GM21526 (cell line): ENCODE data around the gene DAPK2.

Source experiments
- ATAC-seq: cut with Tn5 transposase; IDR thresholded peaks from one replicate; pipeline ENCODE4 v1.9.1; 2021; ENCODE audit warnings: moderate library complexity; ENCODE audit not compliant: unreplicated experiment, low FRiP score

The DAPK2 gene

GRCh38 chr15:63920504-63921175, 125.6 kb downstream of the DAPK2 start:
- no peak for ATAC-seq

DNA sequence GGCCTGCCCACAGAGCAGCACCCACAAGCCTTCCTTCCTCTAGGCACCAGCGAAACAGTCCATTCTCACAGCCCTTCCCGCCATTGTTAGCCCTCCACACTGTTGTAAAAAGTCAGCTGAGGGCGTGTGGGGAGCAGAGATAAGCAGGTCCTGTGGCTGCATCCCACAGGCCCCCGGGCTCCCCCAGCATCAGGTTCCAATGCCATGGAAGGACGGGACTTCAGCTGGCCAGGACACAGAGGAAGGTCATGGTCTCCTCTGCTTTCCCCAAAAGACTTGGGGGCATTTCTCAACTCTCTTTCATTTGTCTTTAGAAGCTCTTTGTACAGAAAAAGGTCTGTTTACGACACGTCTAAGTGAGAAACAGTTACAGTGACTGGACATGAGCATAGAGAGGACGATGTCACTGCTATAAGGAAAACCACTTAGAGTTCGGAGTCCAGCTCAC, 127.4 kb downstream of the DAPK2 start:
- ATAC-seq, result no peak

- no peak for ATAC-seq
These were observed 128.0 kb downstream of the DAPK2 start for GRCh38 chr15:63918317-63918672.

GRCh38 chr15:63917588-63918316, 128.5 kb downstream of the DAPK2 start:
- ATAC-seq, result no peak

DNA sequence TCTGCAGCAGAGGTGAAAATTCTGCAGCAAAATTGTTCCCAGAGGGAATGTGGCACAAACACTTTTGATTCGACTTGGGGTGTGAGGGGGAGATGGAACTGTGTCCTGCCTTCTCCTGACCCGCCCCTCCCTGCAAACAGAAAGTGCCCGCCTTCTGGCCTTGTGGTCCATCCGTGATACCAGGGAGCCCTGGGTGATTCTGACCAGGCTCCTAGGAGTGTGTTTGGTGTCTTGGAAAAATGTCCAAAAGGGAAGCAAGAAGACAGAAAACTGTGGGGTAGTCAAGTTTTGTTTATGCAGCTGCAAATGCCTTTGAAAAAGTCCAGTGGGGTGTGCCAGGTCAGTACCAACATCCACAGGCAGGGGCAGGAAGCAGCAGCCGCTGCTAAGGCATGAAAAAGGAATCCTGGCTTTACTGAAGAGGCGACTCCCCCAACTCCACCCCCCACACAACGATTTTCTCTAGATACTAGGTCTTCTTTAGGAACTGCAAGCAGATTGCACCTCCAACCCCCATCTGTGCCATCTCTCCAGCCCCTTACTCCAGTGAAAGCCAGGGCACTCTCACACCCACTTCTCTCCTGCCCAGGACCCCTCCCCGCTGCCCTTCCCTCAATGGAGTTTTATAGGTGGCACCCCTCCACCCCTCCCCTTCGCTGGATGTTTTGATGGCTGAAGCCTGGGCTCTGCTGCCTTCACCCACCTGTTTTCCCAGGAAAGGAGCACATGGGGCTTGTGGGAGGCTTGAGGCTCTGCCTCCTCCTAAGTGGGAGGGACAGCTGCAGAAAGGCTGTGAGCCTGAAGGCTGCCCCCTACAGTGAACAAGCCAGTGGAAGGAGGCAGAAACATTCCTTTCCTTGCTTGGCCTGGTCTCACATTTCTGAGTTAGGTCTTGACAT, 130.2 kb downstream of the DAPK2 start:
- ATAC-seq, result no peak

- ATAC-seq, result no peak
These were observed 130.9 kb downstream of the DAPK2 start for GRCh38 chr15:63915209-63915872.

DNA sequence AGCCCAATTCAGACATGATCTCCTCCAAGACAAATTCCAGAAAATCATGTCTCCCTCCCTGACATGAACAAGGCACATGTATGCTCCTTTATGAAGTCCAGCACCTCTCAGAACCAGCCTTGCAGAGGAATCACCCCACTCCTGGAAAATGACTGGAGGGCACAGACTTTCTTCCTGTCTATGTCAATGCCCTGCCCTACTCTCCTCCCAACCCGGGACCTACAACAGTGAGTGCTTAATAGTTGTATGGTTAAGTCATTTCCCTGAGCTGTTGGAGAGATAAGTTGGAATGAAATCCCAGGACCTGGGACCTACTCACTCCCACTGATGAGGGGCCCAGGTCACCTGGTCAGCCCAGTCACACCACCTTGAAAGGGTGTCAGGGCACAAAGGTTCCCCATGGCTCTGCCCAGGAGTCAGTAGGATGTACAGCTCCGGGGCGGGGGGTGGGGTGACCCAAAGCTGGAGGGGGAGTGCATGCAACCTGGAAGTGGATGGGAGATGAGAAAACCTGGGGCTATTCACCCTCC, 132.4 kb downstream of the DAPK2 start:
- ATAC-seq, result no peak

GRCh38 chr15:63913336-63913735, 132.9 kb downstream of the DAPK2 start:
- no peak for ATAC-seq

DNA sequence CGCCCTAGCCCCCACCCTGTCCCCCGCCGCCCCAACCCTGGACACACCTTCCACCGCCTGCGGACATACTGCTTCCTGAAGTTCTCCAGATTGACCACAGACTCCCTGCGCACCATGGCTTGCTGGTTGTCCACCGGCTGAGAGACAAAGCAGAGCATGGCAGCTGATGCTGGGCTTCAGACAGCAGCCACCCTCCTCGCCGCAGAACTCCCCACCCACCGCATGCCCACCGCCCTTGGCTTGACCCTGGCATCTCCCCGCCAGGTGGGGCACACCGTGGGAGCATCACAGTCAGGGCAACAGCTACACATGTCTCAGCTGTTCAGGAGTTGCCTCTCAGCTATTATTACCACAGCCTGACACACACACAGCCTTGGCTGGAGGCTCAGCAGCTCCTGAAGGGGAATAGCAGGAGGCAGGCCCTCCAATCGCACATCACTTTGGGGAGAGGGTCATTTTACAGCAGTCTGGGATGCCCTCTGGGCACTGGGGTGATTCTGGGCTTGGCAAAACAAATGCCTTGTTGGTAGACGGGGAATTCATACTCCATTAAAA, 134.1 kb downstream of the DAPK2 start:
- ATAC-seq, result no peak

DNA sequence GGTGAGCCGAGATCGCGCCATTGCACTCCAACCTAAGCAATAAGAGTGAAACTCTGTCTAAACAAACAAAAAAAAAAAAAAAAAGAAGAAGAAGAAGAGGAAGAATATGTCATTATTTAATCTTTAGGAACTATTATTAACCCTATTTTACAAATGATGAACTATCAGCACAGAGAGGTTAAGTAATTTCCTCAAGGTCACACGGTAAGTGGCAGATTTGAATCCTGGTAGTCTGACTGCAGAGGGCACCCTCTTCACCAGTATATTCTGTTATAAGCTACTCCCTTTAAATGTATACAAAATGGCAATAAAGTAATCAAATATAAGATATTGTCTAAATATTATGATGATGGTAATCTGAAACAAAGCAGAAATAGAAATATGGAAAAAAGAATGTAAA, 135.1 kb downstream of the DAPK2 start:
- ATAC-seq, result no peak

GRCh38 chr15:63909819-63910437, 136.4 kb downstream of the DAPK2 start:
- ATAC-seq, result no peak

- ATAC-seq, result no peak
These were observed 137.3 kb downstream of the DAPK2 start for GRCh38 chr15:63908991-63909390.

GRCh38 chr15:63908281-63908680, 138.0 kb downstream of the DAPK2 start:
- no peak for ATAC-seq

- ATAC-seq, result no peak
These were observed 138.8 kb downstream of the DAPK2 start for GRCh38 chr15:63907521-63907920.

- no peak for ATAC-seq
These were observed 140.1 kb downstream of the DAPK2 start for GRCh38 chr15:63906266-63906584.

- ATAC-seq, result no peak
These were observed 140.6 kb downstream of the DAPK2 start for GRCh38 chr15:63905558-63906265.

GRCh38 chr15:63905131-63905530, 141.2 kb downstream of the DAPK2 start:
- no peak for ATAC-seq

- no peak for ATAC-seq
These were observed 142.2 kb downstream of the DAPK2 start for GRCh38 chr15:63904042-63904441.

- ATAC-seq, result no peak
These were observed 143.6 kb downstream of the DAPK2 start for GRCh38 chr15:63902671-63903035.
